Measurements from ENCODE around the gene CLCF1.

DNA sequence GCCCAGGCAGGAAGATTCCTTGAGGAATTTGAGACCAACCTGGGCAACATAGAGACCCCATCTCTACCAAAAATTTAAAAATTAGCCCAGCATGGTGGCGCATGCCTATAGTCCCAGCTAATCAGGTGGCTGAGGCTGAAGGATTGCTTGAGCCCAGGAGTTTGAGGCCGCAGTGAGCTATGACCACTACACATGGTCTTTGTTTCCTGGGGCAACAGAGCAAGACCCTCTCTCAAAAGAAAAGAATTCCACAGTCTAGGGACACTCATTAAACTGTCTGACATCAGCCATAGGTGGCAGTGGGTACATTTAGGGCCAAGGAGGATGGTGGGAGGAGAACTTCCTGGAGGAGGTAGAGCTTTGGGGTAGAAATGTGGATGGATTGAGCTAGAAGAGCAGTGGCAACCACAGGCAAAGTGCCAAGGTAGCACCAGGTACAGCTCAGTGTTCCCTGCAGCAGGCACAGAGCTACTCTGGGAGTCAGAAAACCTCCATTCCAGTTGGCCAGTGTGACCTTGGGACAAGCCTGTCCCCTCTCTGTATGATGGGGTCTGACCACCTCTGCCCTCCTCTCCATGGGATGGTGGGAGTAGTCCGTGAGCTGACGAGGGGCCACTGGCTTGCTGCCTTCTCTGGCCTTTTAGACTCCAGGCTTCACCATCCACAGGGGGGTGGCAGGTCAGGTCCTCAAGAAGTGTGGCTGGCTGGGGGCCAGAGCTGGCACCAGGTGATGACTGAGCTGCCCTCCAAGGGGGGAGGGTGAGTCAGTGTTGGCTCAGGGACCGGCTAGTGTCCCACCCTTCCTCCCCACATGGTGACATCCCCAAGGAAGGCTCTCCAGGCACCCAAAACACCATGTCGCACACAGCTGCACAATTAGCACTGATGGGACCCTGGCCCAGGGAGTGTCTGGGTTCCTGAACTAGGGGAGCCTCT, 3.7 kb upstream of the CLCF1 start:
- TF ChIP-seq CTCF (IDR thresholded peaks at IDR 0.05; ENCODE audit: low read depth, low read length, poor library complexity, severe bottlenecking) (no peak), EZH2phosphoT487 (IDR thresholded peaks at IDR 0.05; ENCODE audit: borderline replicate concordance, low read length) (no peak)
